GM12878 (cell line): ENCODE results near the gene ERP27. TPM values are rescaled to one million over a fixed set of nuclear protein-coding genes. Genes with fewer than 3 reads are reported as not detected.

Source experiments
- ATAC-seq: fragments of 200-7000 bp; cut with Tn5 transposase; 3 replicates; pipeline ENCODE4 v1.9.1; 2020; ENCODE audit warnings: mild to moderate bottlenecking, moderate library complexity
- BruUV-seq: library from RNA; stranded (reverse); fragments of 400-500 nt; replicated peaks from 2 replicates; lab custom pipeline; 2021; lab: Mats Ljungman, UMichigan
- CTCF ChIA-PET: fragments of 300-600 bp; sonication (Branson Sonifier 250); formaldehyde crosslinking; extraction: SDS; loops from one replicate; lab custom pipeline; 2021; ENCODE audit warnings: inconsistent platforms; lab: Yijun Ruan, JAX
- POLR2A ChIA-PET: fragments of 350-600 bp; formaldehyde crosslinking; extraction: SDS; loops from one replicate; lab custom pipeline; 2021; ENCODE audit warnings: inconsistent platforms; lab: Charles Lee
- RAD21 ChIA-PET: fragments of 300-600 bp; sonication (Branson Sonifier 250); formaldehyde crosslinking; loops from one replicate; lab custom pipeline; 2023; ENCODE audit warnings: antibody characterized with exemption; ENCODE audit not compliant: unreplicated experiment; lab: Charles Lee
- SMC1A ChIA-PET: fragments of 300-600 bp; sonication (Branson Sonifier 250); formaldehyde crosslinking; loops from one replicate; lab custom pipeline; 2023; ENCODE audit not compliant: unreplicated experiment, uncharacterized antibody; lab: Charles Lee
- DNase-seq: peaks from one replicate; pipeline ENCODE4 v3.0.0-alpha.2; 2011; ENCODE audit warnings: low read depth, low spot score
- FAIRE-seq: peaks from 3 replicates; lab custom pipeline; 2011; peaks lifted over from hg19 to GRCh38; lab: Jason Lieb, UNC
- H2AFZ ChIP-seq: 2 replicates; pipeline ENCODE4 v1.6.0; 2011; ENCODE audit warnings: low read depth, low read length, control low read depth; ENCODE audit not compliant: control insufficient read depth
- H3K27ac ChIP-seq: 2 replicates; pipeline ENCODE4 v1.5.1; 2011; ENCODE audit warnings: control low read depth; ENCODE audit not compliant: control insufficient read depth, insufficient read depth
- H3K27me3 ChIP-seq, 2 experiments: replicated peaks in 1 of 2; 2 replicates each; pipeline versions ENCODE4 v1.6.0 to v1.6.1; 2011; ENCODE audit warnings: low read length in 1 of 2; ENCODE audit not compliant: control insufficient read depth in 2 of 2, insufficient read depth in 2 of 2
- H3K36me3 ChIP-seq, 2 experiments: 2 replicates each; pipeline ENCODE4 v1.5.1; 2011; ENCODE audit warnings: low read length in 1 of 2; ENCODE audit not compliant: control insufficient read depth in 2 of 2, insufficient read depth in 2 of 2
- H3K4me1 ChIP-seq: 2 replicates; pipeline ENCODE4 v1.6.1; 2011; ENCODE audit warnings: mild to moderate bottlenecking, low read length, moderate library complexity, mixed read lengths; ENCODE audit not compliant: control insufficient read depth, insufficient read depth
- H3K4me2 ChIP-seq: 2 replicates; pipeline ENCODE4 v1.6.0; 2011; ENCODE audit warnings: control low read depth; ENCODE audit not compliant: control insufficient read depth, insufficient read depth
- H3K4me3 ChIP-seq: fragments of 200-600 bp; sonication (generic); 2 replicates; pipeline ENCODE4 v1.5.1; 2016
- H3K79me2 ChIP-seq: 2 replicates; pipeline ENCODE4 v1.6.0; 2011; ENCODE audit warnings: low read length; ENCODE audit not compliant: control insufficient read depth, insufficient read depth
- H3K9ac ChIP-seq: 2 replicates; pipeline ENCODE4 v1.8.0; 2011; ENCODE audit warnings: low read length, control low read depth, mixed read lengths; ENCODE audit not compliant: control insufficient read depth, insufficient read depth
- H3K9me3 ChIP-seq: replicated peaks from 3 replicates; pipeline ENCODE4 v1.5.1; 2011; ENCODE audit warnings: mild to moderate bottlenecking, low read length; ENCODE audit not compliant: control insufficient read depth, insufficient read depth
- H4K20me1 ChIP-seq: 2 replicates; pipeline ENCODE4 v1.6.0; 2011; ENCODE audit not compliant: control insufficient read depth, insufficient read depth
- KDM1A ChIP-seq: fragments of 200-600 bp; sonication (generic); IDR thresholded peaks from 2 replicates; pipeline ENCODE4 v1.6.1; 2016; ENCODE audit warnings: borderline replicate concordance
- KLF5 ChIP-seq: fragments of 450-650 bp; IDR thresholded peaks from 2 replicates; pipeline ENCODE4 v1.6.1; 2014; ENCODE audit warnings: mild to moderate bottlenecking; ENCODE audit not compliant: partially characterized antibody
- RB1 ChIP-seq: fragments of 450-650 bp; formaldehyde crosslinking; IDR thresholded peaks from 2 replicates; pipeline ENCODE4 v1.6.1; 2017; ENCODE audit warnings: mild to moderate bottlenecking, borderline replicate concordance
- RBBP5 ChIP-seq: fragments of 200-600 bp; sonication (generic); conservative IDR thresholded peaks from 2 replicates; pipeline ENCODE4 v1.6.1; 2016
- WGBS: methylation state at CpG from one replicate; pipeline ENCODE4 v1.1.6; 2016; ENCODE audit warnings: low lambda C conversion rate; ENCODE audit not compliant: insufficient replicate concordance, insufficient coverage; ENCODE audit errors: missing lambda C conversion rate; 5-methylcytosine and 5-hydroxymethylcytosine counted together
- in situ Hi-C: fragments of 300-500 bp; cut with MboI; formaldehyde crosslinking; loops from 9 replicates; pipeline ENCODE4 v1.14.3; 2018; ENCODE audit warnings: mixed read lengths
- intact Hi-C: fragments of 100-400 bp; cut with micrococcal nuclease; formaldehyde crosslinking; loops from one replicate; pipeline ENCODE4 v1.14.2; 2022; ENCODE audit not compliant: unreplicated experiment
- polyA plus RNA-seq, 11 experiments: library from polyadenylated mRNA; depleted of rRNA in 4 of 11; unstranded in 6 of 11; stranded (reverse) in 5 of 11; fragments of >200 nt; fragmentation: Nextera tagmentation in 4 of 11; fragmentation: Illumina TruSeq in 1 of 11; extraction: Ambion mirVana in 4 of 11; extraction: Trizol in 1 of 11; gene quantifications; 1 replicate in 1 of 11; 2 replicates in 10 of 11; pipeline versions ENCODE4 v1.2.1 to v1.2.3, GENCODE V29; 2011 to 2016; ENCODE audit warnings: inconsistent platforms in 2 of 11, missing spikeins in 2 of 11, low read depth in 1 of 11
- total RNA-seq, 4 experiments: library from RNA; depleted of rRNA in 3 of 4; stranded (reverse); fragments of >200 nt in 3 of 4; fragmentation: Illumina TruSeq in 1 of 4; extraction: Trizol in 1 of 4; gene quantifications; 2 replicates each; pipeline versions ENCODE4 v1.2.1 to v1.2.3, GENCODE V29; 2013 to 2021

The ERP27 gene
- total and polyA plus RNA-seq, 10 of the 15 experiments (the other 5 are each of a cell fraction or from before 2014, with no cell fraction given): 0.91 to 2.4 (median 1.4) TPM

DNA sequence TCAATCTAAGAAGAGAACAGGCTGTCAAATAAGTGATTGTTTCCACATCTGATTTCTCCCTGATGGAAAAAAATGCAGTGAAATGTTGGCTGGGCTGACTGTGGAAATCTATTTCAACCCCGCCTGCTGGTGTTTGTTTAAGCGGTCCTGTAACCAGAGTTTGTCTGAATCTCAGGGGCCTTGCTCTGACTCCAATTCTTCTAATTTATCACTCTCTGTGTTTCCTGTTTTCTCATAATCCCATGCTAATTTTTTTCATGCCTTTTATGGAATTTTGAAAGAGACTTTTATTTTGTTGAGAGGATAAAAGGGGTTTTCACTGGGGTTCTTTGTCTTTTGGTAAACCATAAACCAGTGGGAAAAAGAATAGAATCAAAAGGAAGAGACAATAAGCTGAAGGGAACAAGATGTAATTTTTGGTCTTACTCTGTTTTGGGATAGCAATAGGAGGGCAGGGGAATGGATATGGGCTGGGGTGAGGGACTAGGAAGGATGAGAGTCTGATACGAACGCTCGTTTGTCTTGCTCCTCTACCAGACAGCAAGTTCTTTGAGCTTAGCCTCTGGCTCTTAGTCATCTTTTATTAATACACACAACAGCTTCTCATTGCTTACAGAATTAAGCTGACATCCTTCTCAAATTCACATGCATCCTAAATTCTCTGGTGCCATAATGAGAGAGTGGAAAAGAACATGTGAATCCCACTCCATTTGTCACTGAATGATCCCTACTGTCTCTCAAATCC is 44.7 kb downstream of the ERP27 start:
- 47% methylated on average over 5 of the region's 5 CpGs for WGBS
- no peaks in the 10 kb centered on the region; a peak in 1 of 4 replicates for H3K27me3 ChIP-seq
- ChIA-PET RAD21 (interaction anchor here (0.6 kb wide), 1 partner anchor 102 kb away, joined by 4 read pairs; no protein-coding TSS in a partner anchor), POLR2A (no interaction called here), CTCF (interaction anchor here (0.8 to 8.5 kb wide), 9 partner anchors 10 to 110 kb away, joined by 3 to 82 read pairs (median 5); no protein-coding TSS in a partner anchor), SMC1A (interaction anchor here (0.8 to 3.4 kb wide), 4 partner anchors 45 to 102 kb away, joined by 4 to 22 read pairs (median 9); partner anchors contain the start of genes ARHGDIB and ERP27)
- BruUV-seq: no TSS peak
- TF ChIP-seq KLF5 (no peak), RBBP5 (no peak), RB1 (no peak), KDM1A (no peak)
- DNase-seq (no peak), ATAC-seq (no peak), FAIRE-seq (no peak)
- no peak overlapping the region for H3K9ac ChIP-seq
- intact Hi-C loops: no loop called here
- H3K79me2 ChIP-seq: no peaks in the 10 kb centered on the region
- no peaks in the 10 kb centered on the region for H4K20me1 ChIP-seq
- no peak overlapping the region for H2AFZ ChIP-seq
- no peaks in the 10 kb centered on the region for H3K9me3 ChIP-seq
- in situ Hi-C loops: no loop called here
- H3K27ac ChIP-seq: no peak overlapping the region
- H3K4me3 ChIP-seq: no peak overlapping the region
- no peak overlapping the region for H3K4me2 ChIP-seq
- H3K36me3 ChIP-seq: no peaks in the 10 kb centered on the region
- no peaks in the 10 kb centered on the region for H3K4me1 ChIP-seq
